Renal cortex interstitium (tissue), 11 donors: ENCODE results near the gene CD79A. TPM values are rescaled to one million over a fixed set of nuclear protein-coding genes. Genes with fewer than 3 reads are reported as not detected.
"Not testable (repeated sequence)": the region's sequence is repeated elsewhere in the genome, so short reads cannot be mapped to it uniquely, and the experiment has no call there.

Experiments used
- DNase-seq, 11 donors: peaks; one replicate each; pipeline ENCODE4 v3.0.0-alpha.2; 2013; ENCODE audit warnings: low read depth in 9 of 11, low spot score in 4 of 11; ENCODE audit errors: extremely low read depth in 1 of 11
- polyA plus RNA-seq, 3 donors: library from polyadenylated mRNA; unstranded; fragments of 120-200 nt; gene quantifications; one replicate each; pipeline ENCODE4 v1.2.1, GENCODE V29; 2013; ENCODE audit not compliant: insufficient read length in 3 of 3

The CD79A gene
- polyA plus RNA-seq, 3 donors, result 0.53 to 1.7 (median 1.6) TPM

GRCh38 chr19:41913538-41914423 lies 36.7 kb downstream of the CD79A start:
- no peak for DNase-seq

GRCh38 chr19:41914424-41914834 lies 37.4 kb downstream of the CD79A start:
- DNase-seq, result not testable (repeated sequence)

- DNase-seq, result no peak
Measured at GRCh38 chr19:41915021-41915775, 38.1 kb downstream of the CD79A start.

- no peak for DNase-seq
Measured at GRCh38 chr19:41915776-41916414, 38.8 kb downstream of the CD79A start.

- DNase-seq, result no peak
Measured at GRCh38 chr19:41917676-41918075, 40.6 kb downstream of the CD79A start.

- no peak for DNase-seq
Measured at GRCh38 chr19:41918095-41918494, 41.0 kb downstream of the CD79A start.

GRCh38 chr19:41918653-41919244 lies 41.7 kb downstream of the CD79A start:
- DNase-seq, result no peak

GRCh38 chr19:41919948-41920712 lies 43.1 kb downstream of the CD79A start:
- DNase-seq, result no peak

GRCh38 chr19:41920882-41921576 lies 44.0 kb downstream of the CD79A start:
- no peak for DNase-seq

- no peak for DNase-seq
Measured at GRCh38 chr19:41921577-41922576, 44.8 kb downstream of the CD79A start.

- DNase-seq, result no peak
Measured at GRCh38 chr19:41922585-41922984, 45.5 kb downstream of the CD79A start.

GRCh38 chr19:41923045-41923788 lies 46.1 kb downstream of the CD79A start:
- no peak for DNase-seq

- DNase-seq, result no peak
Measured at GRCh38 chr19:41924151-41925145, 47.4 kb downstream of the CD79A start.

GRCh38 chr19:41925208-41926003 lies 48.3 kb downstream of the CD79A start:
- DNase-seq, result no peak
